Measurements from ENCODE around the gene NUTM2G.
"Not testable (repeated sequence)": the region's sequence is repeated elsewhere in the genome, so short reads cannot be mapped to it uniquely, and the experiment has no call there.

DNA sequence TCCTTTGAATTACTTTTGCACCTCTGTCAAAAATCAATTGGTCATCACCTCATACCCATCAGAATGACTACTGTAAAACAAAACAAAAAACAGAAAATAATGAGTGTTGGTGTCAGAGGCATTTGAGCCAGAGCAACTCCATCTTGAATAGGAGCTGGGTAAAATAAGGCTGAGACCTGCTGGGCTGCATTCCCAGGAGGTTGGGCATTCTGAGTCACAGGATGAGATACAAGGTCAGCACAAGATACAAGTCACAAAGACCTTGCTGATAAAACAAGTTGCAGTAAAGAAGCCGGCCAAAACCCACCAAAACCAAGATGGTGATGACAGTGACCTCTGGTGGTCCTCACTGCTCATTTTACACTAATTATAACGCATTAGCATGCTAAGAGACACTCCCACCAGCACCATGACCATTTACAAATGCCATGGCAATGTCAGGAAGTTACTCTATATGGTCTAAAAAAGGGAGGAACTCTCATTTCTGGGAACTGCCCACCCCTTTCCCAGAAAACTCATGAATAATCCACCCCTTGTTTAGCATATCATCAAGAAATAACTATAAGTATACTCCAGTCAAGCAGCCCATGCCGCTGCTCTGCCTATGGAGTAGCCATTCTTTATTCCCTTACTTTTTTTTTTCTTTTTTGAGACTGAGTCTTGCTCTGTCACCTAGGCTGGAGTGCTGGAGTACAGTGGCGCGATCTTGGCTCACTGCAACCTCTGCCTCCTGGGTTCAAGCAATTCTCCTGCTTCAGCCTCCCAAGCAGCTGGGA is 23.5 kb upstream of the NUTM2G start:
- not testable (repeated sequence) for TF ChIP-seq POLR2A (IDR thresholded peaks at IDR 0.05)
- TF ChIP-seq, protein P1, sequence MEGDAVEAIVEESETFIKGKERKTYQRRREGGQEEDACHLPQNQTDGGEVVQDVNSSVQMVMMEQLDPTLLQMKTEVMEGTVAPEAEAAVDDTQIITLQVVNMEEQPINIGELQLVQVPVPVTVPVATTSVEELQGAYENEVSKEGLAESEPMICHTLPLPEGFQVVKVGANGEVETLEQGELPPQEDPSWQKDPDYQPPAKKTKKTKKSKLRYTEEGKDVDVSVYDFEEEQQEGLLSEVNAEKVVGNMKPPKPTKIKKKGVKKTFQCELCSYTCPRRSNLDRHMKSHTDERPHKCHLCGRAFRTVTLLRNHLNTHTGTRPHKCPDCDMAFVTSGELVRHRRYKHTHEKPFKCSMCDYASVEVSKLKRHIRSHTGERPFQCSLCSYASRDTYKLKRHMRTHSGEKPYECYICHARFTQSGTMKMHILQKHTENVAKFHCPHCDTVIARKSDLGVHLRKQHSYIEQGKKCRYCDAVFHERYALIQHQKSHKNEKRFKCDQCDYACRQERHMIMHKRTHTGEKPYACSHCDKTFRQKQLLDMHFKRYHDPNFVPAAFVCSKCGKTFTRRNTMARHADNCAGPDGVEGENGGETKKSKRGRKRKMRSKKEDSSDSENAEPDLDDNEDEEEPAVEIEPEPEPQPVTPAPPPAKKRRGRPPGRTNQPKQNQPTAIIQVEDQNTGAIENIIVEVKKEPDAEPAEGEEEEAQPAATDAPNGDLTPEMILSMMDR (IDR thresholded peaks at IDR 0.05): not testable (repeated sequence)

All from vagina (tissue), 2 donors.